ENCODE measurements around the gene HOXB5.

The HOXB5 gene

DNA sequence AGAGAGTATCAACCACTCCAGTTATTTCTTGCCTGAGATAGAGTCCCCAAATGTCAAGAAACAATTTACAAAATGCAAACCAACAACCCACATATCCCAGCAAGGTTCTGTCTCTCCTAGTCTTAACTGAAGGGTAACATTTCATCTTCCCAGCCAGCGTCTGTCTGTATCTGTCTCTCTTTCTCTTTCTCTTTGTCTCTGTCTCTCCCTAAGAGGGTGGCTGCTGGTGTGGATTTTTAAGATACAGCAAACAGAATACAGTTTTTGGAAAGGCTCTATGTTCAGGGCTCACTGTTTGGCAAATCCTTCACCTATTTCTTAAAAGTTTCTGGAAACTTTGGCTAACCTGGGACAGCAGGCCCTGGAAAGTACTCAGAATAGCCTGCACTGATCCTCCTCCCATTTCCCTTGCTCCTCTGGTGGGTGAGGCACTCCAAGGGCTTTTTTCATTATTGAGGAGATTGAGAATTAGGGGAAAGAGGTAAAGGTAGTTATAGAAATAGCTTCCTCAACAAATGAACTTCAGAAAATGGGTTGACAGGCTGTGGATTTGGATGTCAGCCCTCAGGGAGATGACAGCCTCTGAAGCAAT lies 21.7 kb downstream of the HOXB5 start:
- no peak for DNase-seq

DNA sequence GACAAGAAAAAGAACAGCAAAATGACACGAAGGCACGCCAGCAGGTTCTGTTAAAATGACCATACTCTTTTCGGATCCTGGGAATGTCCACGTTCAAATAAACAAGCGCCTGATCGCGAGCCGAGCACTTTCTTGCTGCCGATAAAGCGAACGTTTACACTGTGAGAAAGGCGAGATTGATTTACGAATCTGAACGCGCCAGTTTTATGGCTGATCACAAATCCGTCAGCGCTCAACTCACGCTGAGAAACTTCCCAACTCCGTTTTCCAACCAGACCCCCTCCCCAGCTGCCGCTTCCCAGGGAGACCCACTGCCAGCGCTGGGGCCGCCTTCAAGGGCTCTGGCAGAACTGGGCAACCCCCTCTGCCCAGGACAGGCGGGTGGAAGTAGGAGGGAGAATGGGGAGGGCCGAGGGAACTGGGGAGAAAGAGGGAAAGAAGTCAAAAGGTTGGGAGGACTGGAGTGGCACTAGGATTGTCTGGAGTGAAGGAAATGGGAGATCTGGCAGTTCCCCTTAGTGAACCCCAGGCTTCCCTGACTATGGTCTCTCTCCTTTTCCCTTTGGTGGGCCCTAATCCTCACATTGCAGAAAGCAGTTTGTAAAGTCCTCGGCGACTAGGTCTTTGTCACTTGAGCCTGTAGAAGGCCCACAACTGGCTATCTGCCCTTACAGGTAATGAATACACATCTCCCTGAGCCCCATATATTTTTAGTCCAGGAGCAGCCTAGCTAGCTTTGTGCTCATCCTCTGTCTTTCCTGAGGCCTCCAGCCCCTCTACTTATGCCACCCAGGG lies 22.4 kb downstream of the HOXB5 start:
- no peak for DNase-seq

DNA sequence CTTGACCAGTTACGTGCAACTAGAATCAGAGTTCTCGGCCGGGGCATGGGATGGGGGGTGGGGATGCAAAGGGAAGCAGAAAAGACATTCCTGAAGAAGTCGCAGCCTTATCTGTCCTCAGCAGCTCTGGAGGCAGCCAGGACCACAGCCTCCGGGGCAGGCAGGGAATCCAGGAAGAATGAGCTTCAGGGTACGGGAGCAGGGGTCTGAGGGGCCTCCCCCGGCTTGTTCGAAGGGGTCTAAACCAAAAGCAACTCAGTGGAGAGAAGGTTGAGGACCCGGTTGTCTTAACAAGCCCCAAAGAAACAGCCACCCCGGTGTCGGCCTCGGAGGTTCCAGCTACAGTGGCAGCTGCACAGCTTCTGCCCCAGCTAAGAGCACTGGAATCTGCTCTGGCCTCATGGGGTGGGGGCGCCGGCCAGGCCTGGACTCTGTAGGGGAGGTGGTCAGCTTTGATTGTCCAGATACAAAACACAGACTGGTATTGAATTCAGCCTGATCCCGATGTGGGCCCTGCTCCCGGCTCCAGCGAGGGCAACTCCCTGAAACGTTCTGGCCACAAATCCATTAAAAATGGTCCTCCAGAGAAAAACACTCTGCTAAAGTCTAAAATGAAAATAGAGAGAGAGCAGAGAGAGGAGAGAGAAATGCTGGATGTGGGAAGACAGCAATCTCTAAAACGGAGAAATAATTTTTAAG lies 23.1 kb downstream of the HOXB5 start:
- DNase-seq, result no peak

DNA sequence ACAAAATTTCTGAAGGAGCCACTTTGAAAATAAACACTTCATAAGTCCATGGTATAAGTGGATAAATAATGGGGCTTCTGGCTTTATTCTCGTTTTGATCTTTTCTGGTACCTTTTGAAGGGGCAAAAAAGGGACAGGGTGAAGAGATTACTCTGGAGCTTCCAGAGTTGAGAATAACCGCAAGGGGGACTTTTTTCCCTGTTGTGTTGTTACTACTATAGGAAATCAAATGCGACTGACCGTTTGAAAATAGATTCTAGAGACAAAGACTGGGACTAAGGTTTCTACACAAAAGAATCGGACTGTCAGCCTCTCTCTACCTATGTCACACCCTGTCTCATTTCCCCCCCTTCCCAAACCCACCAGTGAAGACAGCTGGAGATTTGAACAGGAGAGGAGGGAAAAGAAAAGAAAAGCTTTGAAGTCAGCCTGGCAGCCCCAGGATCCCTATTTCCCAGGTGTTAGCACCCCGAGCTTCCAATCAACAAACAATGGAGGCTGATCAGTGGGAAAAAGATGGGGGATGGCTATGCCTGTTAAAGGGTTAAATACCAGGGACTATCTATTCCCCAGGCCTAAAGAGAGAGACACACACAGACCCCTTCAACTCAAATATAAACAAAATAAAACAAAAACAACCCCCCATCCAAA lies 23.8 kb downstream of the HOXB5 start:
- no peak for DNase-seq

DNA sequence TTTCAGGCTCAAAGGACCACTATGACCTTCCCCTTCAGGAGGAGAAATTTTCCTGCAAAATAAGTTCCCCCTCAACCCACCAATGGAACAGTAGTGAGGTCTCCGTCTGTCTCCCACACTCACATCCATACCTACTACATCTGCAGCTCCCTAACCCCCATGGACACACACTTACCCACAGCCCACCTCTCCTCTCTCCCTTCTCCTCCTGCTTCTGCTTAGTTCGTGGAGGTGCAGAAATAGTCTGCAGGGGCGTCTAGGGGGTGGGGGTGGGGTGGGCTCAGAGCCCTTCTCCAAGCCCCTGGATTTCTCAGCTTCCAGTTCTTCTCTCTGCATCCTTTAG lies 24.4 kb downstream of the HOXB5 start:
- DNase-seq, result no peak

DNA sequence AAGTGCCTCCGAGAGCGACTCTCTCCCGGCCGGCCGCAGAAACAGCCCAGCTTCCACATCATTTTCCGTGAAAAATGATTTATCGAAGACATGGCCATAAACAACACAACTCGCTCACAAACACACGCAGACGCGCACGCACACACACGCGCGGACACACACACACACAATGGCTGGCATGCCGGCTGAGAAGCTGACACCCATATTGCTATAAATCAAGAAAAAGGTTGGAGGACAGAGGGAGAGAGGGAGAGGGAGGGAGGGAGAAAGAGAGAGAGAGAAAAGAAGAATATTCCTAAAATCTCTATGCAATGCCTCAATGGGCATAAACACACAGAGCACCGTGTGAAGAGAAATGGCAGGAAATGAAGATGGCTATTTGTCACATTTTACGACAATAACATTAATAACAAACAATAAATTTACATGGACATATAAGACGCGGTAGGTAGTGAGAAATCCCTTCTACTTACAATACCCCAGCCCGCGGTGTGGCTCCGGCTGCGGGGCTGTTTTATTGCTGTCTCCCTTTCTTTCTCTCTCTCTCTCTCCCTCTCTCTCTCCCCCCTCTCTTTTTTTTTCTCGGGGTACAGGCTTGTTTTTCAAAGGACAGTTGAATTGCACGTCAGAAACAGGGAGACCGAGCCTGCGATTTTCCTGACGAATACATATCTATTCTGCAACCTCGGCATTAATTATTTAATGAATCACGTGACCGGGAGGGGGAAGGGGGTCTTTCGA lies 24.9 kb downstream of the HOXB5 start:
- DNase-seq, result no peak

DNA sequence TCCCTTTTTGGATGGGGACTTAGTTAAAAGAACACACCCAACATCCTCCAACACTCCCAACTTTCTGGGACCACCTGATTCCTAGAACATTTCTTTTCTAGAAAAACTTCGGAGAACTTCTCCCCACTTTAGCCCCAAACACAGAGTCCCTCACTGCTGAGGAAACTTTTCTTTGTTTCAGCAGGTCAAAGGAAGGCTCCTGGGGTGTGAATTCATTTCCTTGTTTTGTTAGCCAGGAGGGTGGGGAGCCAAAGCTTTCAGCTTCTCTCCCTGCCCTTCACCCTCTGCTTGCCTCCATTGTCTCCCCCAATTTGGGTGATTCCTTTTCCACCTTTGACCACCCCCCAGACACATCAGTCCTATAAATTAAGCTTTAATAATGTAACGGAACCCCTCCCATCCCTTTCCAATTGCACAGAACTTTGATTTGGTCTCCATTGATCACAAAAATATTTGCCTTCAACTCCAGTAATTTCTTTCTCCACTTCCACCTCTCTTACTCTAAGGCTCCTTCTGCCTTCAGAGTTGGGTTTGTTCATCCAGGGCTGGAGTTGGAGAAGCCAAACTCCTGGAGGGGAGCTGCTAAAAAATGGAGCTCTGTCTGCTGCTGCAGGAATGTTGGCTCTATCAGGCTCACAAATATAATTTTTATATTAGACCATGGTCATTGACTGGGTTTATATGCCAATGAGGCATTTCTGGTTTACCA lies 25.8 kb downstream of the HOXB5 start:
- no peak for DNase-seq

DNA sequence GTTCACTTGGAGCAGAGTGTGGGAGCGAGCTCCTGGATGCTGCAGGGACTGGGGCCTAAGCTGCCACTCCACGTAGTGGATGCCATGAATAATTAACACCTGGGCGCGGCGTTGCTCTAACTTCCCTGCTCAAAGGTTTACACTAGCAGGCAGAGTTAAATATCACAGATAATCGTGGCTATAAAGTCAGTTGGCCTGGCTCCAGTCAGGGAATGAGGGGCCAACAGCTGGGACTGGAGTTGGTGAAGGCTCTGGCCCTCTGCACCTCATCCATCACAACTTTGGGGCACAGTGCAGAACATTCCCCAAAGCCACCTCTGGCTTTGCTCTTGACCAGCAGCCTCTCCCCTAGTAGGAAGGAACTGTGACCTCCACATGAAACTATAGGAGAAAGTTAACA lies 26.4 kb downstream of the HOXB5 start:
- DNase-seq, result no peak

DNA sequence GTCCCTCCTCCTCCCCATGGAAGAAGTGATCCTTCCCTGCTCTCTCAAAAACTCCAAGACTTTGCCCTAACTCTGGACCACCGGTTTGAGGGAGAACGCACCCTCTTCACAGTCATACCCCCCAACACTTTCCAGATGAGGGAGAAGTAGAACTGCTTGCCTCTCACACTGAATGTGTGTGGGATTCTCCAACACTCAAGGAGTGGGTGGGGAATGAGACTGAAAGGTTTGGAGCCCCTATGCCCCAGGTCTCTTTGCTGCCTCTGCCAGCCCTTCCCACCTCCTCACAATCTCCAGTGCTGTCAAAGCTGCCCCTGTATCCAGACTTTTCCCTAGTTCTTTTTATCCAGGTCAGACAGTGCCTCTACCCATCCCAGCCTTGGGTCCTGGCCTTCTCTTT lies 26.9 kb downstream of the HOXB5 start:
- no peak for DNase-seq

DNA sequence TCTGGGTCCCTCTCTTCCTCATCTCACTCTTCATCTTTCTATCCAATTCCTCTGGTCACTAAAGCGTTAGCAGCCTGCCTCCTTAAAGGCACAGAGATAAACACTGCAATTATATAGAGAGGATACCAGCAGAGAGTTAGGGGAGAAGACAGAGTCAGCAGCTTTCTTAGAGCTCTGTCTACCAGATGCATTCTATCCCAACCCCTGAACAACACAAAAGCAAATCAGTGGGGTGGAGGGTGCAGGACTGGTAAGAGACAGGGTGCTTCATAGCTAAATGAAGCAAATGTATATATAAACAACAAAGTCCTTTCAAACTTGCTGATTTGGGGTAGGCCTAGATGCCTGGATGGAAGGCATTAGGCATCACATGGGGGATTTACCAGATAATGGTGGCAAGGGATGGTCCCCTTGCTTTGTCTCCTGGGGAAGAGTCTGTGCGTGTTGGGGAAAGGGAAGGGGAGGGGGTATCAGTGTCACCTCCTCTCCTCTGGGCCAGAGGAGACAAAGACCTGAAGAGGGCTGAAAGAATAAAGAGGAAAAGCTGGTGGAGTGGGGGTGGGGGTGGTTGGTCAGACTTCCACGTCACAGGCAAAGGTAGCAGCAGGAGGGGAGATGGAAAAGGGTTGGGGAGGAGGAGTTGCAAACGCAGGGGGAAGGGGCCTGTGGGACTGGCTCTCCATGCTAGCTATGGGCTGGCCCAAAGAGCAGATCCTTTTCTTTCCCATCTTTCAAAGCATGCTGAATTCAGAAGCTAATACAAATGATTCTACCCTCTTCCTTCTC lies 27.5 kb downstream of the HOXB5 start:
- DNase-seq, result no peak

DNA sequence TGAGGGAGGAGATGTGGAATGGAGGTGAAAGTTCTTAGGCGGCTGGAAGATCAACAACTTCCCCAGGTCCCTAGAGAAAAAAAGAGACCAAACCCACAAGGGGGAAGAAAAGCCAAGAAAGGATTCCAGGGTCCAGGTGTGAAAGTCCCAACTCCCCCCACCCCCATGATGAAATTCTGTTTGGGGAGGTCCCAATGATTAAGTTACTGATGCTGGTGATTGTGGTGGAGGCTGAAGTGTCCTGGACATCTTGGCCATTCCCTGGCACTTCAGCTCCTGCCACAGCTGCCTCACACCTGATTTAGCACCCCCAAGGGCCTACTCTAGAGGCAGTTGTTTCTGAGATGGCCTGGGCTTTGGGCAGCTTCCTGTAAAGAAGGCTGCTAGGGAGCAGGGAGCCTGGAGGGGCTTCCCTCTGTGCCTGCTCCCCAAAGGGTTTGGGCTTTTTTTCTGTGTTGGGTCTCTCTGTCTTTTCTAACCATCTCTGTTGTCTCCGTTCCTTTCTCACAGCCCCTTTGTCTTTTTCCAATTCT lies 28.5 kb downstream of the HOXB5 start:
- no peak for DNase-seq

DNA sequence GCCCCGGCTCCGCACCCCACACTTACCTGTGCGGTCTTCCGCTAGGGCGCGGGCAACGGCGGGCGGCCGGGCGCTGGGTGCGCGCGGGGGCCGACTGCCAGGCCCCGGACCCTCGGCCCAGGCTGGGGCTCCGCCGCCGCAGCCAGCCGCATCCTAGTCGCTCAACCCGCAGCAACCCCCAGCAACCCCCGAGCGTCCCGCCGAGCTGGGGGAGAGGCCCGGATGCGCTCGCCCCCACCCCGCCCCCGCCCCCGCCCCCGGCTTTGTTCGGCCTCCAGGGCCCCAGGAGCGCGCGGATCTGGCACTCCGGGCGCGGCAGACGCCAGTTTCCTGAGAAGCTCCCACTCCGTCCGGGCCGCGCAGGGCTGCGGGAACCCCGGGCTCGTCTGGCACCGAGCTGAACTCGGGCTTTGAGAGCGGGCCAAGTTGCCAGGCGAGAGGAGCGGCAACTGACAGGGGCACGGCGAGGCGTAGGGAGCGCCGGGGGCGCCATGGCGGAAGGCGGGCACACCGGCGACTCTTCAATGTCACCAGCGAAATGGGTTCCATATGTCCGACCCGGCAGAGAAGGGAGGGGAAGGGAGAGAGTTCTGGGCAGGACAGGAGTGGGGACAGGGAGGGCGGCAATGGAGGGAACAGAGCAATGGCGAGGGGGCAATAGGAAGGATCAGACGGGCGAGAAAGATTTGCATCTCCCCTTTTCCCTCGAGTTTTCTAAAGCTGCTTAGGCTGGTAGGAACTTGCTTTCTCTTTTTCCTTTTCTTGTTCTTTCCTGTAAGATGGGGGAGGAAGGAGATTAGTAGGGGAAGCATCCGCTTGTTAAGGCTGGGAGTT lies 29.2 kb downstream of the HOXB5 start:
- no peak for DNase-seq

DNA sequence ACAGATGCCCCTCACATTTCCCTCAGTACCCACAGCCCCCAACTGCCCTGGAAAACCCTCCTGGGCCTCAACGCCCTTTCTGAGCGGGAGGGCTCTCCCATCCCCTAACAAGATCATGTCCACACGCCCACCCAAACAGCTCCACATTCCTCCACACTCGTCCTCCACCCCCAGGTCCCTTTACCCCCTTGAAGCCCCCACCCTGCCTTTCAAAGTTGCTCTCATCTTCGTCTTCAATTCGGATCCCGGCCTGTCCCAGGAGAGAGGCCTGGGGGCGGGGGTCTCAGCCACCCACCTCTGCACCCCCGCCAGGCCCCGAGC lies 29.8 kb downstream of the HOXB5 start:
- DNase-seq, result no peak

DNA sequence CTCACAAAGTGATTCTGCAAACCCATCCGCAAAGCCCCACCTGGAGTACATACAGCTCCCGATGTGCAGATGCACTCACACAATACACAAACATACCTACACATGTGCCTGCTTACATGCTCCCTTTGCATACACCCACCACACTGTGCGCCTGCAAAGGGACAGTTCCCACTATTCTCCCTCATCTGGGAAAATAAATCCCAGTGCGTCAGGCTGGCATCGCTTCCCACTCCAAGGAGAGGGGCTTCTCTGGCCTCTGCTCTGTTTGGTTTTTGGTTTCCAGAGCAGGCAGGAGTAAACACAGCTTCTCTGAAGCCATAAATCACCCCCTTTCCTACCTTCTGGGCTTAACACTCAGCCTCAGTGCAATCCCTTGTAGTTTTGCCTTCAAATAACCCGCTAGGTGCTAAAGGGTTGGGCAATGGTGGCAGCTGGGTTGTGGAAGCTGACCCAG lies 30.2 kb downstream of the HOXB5 start:
- DNase-seq, result no peak

DNA sequence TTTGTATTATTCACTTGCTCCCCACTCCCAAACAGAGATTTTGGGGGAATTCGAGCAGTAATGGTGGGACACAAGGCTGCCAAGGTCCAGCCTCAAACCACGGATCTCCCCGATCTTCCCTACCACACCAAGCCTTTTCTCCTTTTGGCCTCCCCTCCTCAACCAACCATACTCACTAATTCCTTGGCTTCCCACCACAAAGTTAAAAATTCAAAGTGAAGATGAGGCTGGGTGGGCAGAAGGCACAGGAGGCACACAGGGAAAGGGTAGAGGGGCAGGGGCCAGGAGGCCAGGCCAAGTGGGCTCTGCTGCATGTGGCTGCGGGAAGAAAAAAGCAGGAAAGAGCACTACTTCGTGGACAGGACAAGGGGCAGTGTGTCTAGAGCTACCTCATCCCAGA lies 30.6 kb downstream of the HOXB5 start:
- DNase-seq, result no peak

DNA sequence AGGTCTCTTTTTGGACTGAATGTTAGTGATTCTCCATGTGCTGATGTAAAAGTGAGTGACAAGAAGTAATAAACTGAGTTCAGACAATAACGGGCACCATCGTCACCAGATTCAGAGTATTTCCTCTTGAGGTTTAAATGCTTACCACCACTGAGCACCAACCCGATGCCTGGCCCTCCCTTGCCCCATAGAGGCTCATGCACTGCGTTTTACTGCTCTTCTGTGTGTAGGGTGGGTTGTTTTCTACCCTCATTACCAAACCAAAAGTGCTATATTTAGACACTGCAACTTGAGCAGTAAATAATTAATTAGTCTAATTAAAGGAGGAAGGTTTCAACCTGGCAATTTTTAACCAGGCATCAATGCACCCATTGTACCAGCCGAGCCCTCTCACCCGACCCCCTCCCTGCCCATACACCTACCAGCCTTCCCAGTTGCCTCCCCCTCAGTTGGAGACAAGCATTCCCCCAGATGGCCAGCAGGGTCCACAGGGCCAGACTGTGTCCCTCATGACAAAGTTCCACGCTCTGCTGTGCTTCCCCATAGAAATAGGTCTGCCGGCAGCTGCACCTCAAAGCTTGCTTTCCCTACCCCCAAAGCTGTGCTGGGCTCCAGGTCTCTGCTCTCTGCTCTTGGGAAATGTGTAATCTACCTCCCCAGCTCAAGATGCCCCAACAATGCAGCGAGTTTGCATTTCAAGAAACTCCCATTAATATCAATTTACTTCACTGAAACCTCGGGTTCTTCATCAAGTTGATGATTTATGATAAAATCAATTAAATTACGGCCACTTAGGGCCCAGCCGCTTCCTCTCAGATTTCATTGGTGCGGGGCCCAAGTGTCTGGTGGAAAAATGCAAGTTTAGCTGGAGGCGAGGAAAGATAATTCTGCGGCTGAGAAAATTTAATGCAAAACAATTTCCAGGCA lies 31.4 kb downstream of the HOXB5 start:
- DNase-seq, result no peak

DNA sequence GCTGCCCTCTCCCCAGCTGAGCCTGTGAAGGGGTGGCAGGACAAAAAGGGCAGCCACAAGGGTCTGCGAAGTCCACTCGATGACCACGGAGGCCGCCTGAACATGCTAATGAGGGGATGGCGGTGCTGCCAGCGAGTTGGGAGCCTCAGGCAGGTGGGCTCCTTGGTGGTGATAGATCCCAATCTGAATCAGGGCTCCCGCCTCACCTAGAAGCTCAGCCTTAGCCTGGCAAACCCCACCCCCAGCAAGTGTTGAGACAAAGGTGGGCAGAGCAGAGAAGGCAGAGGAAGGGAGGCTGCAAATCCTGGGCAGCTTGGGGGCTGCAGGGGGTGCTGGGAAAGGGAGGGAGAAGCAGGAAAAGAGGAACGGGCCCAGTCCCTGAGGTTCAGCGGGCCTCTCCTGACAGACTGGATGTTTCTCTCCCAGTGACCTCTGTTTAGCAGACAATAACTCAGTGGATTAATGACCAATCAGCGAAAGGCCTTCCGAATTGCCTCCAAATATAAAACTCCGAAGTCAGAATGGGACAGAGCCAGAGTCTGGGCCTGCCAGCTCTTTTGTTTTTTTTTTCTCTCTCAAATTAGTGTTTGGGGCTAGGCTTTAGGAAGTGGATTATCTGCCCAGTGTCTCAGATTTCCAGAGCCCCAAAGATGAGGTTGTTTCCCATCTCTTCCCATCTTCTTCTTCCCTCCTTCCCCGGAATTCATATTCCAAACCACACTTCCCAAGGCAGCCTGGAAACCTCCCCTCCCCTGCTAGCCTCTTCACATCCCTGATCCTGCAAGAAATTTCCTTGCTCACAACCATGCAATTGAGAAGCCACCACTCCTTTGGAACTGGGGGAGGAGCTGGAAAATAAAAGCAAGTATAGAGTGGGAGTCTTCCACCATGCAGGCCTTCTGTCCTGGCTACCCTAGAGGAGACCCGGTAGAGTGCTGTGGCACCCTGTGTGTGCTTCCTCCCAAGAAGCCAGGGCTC lies 33.5 kb downstream of the HOXB5 start:
- no peak for DNase-seq

Data from activated effector memory CD4-positive, alpha-beta T cell treated with Interleukin-2 at 50 U/mL for 16 hours (primary cell).